Uterus (tissue), 4 donors: Measurements from ENCODE around the gene GPR107. TPM values are rescaled to one million over a fixed set of nuclear protein-coding genes. Genes with fewer than 3 reads are reported as not detected.
"Not testable (repeated sequence)": the region's sequence is repeated elsewhere in the genome, so short reads cannot be mapped to it uniquely, and the experiment has no call there.

Experiments
- DNase-seq, 2 donors: peaks; one replicate each; pipeline ENCODE4 v3.0.0-alpha.2; 2019 to 2020
- H3K27ac ChIP-seq, 2 donors: fragments of 200-600 bp; sonication (generic); 1 replicate in 1 of 2; 2 replicates in 1 of 2; pipeline ENCODE4 v1.5.1; 2016 to 2018
- H3K27me3 ChIP-seq, 2 donors: fragments of 200-600 bp; sonication (generic); one replicate each; pipeline ENCODE4 v1.5.1; 2018 to 2019; ENCODE audit warnings: control low read depth in 1 of 2
- H3K36me3 ChIP-seq, 2 donors: fragments of 200-600 bp; sonication (generic); one replicate each; pipeline ENCODE4 v1.5.1; 2019; ENCODE audit warnings: control low read depth in 1 of 2
- H3K4me1 ChIP-seq, 2 donors: fragments of 200-600 bp; sonication (generic); one replicate each; pipeline ENCODE4 v1.5.1; 2018 to 2019; ENCODE audit warnings: control low read depth in 1 of 2
- H3K4me3 ChIP-seq, 2 donors: fragments of 200-600 bp; sonication (generic); 1 replicate in 1 of 2; 2 replicates in 1 of 2; pipeline ENCODE4 v1.5.1; 2018 to 2019; ENCODE audit warnings: mild to moderate bottlenecking in 1 of 2
- H3K9me3 ChIP-seq, 2 donors: fragments of 200-600 bp; sonication (generic); one replicate each; pipeline ENCODE4 v1.5.1; 2019; ENCODE audit warnings: control low read depth in 1 of 2
- POLR2A ChIP-seq, 2 donors: fragments of 450-650 bp; IDR thresholded peaks; one replicate each; pipeline ENCODE4 v1.6.1; 2016; ENCODE audit warnings: antibody characterized with exemption in 2 of 2, mild to moderate bottlenecking in 1 of 2, moderate library complexity in 1 of 2
- intact Hi-C: fragments of 100-400 bp; cut with DNase I; formaldehyde crosslinking; loops from one replicate; pipeline ENCODE4 v1.15.1; 2023; ENCODE audit warnings: low total_unique reads
- total RNA-seq, 4 donors: library from RNA; depleted of rRNA in 3 of 4; stranded (reverse); fragments of >200 nt in 3 of 4; gene quantifications; one replicate each; pipeline versions ENCODE4 v1.1.0 to v1.2.4, GENCODE V29; 2014 to 2023
- TF ChIP-seq, protein P1 (sequence below), 4 experiments: fragments of 200-600 bp in 2 of 4; fragments of 450-650 bp in 2 of 4; sonication (generic) in 2 of 4; IDR thresholded peaks; one replicate each; pipeline ENCODE4 v1.5.1; 2016 to 2019; ENCODE audit warnings: antibody characterized with exemption in 4 of 4, mild to moderate bottlenecking in 2 of 4, moderate library complexity in 1 of 4
- donor health status: DM: yes; HTN: yes; CAD: no.

The GPR107 gene
- 10 to 100 TPM; 10.8 to 41.5 (median 26.7) TPM for total RNA-seq

DNA sequence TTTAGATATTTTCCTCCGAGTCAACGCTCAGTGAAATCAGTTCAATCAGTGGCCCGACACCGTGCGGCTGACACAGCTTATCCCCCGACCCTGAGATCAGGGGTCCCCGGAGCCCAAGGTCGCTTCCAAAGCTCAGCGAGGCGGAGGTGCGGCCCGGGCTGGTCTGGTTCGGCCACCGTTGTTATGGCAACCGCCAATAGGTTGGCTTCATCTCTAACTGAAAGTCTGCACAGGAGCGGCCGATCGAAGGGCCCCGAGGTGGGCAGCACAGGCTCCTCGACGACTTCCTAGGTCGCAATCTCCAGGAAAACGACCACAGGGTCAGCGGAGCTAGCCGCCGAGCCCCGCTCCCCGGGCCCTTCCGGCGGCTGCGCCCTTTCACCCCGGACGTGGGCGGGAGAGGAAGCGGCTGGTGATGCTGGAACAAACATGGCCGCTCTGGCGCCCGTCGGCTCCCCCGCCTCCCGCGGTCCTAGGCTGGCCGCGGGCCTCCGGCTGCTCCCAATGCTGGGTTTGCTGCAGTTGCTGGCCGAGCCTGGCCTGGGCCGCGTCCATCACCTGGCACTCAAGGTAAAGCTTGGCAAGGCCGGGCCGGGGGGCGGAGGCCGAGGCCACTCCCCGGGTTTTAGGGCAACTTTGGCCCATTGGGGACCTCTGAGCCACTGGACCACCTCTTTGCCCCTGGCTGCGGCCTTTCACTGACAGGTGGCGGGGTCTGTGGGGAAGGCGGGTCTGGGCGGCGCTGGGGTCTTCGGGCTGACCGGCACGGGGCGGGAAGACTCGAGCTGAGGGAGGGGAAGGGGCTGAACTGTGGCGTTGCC, at the start of gene GPR107:
GPR107 (plus strand) TSS at position 403 of the 821 bp plus-strand sequence; CDS start at position 430, 27 bp downstream.
- no peaks in the 10 kb centered on the region for H3K36me3 ChIP-seq
- intact Hi-C loops, result loop anchor here (5.0 kb wide), 1 partner anchor 166 kb away; no protein-coding TSS in a partner anchor
- H3K9me3 ChIP-seq, result no peaks in the 10 kb centered on the region
- peak; percentile 50 to 69 for TF ChIP-seq POLR2A (IDR thresholded peaks at IDR 0.05)
- TF ChIP-seq, protein P1, sequence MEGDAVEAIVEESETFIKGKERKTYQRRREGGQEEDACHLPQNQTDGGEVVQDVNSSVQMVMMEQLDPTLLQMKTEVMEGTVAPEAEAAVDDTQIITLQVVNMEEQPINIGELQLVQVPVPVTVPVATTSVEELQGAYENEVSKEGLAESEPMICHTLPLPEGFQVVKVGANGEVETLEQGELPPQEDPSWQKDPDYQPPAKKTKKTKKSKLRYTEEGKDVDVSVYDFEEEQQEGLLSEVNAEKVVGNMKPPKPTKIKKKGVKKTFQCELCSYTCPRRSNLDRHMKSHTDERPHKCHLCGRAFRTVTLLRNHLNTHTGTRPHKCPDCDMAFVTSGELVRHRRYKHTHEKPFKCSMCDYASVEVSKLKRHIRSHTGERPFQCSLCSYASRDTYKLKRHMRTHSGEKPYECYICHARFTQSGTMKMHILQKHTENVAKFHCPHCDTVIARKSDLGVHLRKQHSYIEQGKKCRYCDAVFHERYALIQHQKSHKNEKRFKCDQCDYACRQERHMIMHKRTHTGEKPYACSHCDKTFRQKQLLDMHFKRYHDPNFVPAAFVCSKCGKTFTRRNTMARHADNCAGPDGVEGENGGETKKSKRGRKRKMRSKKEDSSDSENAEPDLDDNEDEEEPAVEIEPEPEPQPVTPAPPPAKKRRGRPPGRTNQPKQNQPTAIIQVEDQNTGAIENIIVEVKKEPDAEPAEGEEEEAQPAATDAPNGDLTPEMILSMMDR (IDR thresholded peaks at IDR 0.05), result no peak
- peak within 1 kb of the TSS; percentile 87 to 88 for H3K27ac ChIP-seq
- peaks cover 0 to 6% of the 10 kb centered on the region in 2 donors for H3K4me1 ChIP-seq
- H3K4me3 ChIP-seq, result peak within 1 kb of the TSS; percentile 83 to 93
- DNase-seq, result peak; percentile 72 to 82
- H3K27me3 ChIP-seq, result no peaks in the 10 kb centered on the region

DNA sequence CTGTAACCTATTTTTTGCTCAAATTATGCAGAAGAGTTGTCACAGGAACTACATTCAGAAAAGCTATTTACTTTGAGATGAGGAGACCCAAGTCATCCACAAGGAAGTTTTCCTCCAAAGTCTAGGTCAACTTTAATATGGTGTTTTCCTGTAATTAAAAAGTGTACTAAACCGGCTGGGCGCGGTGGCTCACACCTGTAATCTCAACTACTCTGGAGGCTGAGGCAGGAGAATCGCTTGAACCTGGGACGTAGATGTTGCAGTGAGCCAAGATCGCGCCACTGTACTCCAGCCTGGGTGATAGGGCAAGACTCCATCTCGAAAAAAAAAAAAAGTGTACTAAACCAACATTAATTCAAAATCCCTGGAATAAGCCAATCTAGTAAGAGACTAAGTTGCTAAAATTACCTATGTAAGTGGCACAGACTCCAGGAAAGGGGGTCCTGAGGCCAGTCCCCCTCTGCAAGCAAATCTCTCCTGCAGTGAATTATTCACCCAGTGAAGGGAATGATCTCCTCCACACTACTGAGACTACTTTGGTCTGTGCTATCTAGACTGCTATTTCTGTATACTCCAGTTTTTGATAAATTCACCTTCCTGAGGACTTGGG, 49.7 kb upstream of the GPR107 start:
- no peak for DNase-seq
- intact Hi-C loops, result no loop called here

DNA sequence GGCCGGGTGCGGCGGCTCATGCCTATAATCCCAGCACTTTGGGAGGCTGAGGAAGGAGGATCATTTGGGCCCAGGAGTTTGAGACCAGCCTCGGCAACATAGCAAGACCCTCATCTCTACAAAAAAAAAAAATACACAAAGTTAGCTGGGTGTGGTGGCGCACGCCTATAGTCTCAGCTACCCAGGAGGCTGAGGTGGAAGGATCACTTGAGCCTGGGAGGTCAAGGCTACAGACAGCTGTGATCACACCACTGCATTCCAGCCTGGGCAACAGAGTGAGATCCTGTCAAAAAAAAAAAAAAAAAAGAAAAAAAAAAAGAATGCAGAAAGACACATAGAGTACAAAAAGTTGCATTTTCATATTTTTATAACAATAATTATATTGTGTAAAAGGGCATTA, 46.8 kb upstream of the GPR107 start:
- not testable (repeated sequence) for H3K27me3 ChIP-seq

More for the DNA sequence above, 49.7 kb upstream of the GPR107 start:
- H3K4me3 ChIP-seq, result no peak overlapping the region
- TF ChIP-seq POLR2A (IDR thresholded peaks at IDR 0.05), result no peak
- no peaks in the 10 kb centered on the region for H3K4me1 ChIP-seq
- H3K27me3 ChIP-seq, result no peaks in the 10 kb centered on the region
- H3K36me3 ChIP-seq, result no peaks in the 10 kb centered on the region
- no peaks in the 10 kb centered on the region for H3K9me3 ChIP-seq
- H3K27ac ChIP-seq, result no peak overlapping the region

DNA sequence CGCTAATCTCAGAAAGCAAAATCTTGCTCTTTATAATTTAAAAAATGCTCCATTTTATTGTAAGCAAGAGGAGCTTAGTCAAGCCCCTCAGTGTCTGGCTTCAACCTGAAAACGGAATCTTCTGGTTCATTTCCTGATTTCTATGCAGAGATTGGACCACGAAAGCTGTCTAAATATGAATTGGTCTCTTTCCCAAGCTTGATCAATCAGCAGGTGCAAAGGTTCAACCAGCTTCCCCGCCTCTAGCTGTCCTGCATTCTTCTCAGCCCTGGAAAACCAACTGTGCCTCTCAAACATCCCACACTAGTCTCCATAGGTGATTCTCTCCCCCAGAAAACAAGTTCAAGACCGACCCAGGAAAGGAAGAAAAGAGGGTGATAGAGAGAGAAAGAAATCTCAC, 45.2 kb upstream of the GPR107 start:
- Histone ChIP-seq H3K27me3 (no peaks in the 10 kb centered on the region), H3K9me3 (no peaks in the 10 kb centered on the region), H3K4me1 (peaks cover 0 to 3% of the 10 kb centered on the region in 2 donors), H3K36me3 (no peaks in the 10 kb centered on the region), H3K27ac (peak overlapping the region in 1 of 2 donors; percentile 61), H3K4me3 (no peak overlapping the region)
- intact Hi-C loops, result no loop called here
- DNase-seq, result no peak
- no peak for TF ChIP-seq POLR2A (IDR thresholded peaks at IDR 0.05)
- TF ChIP-seq, protein P1 (IDR thresholded peaks at IDR 0.05), result no peak

More for the DNA sequence above, 46.8 kb upstream of the GPR107 start:
- intact Hi-C loops, H3K9me3 ChIP-seq, H3K4me3 ChIP-seq, H3K36me3 ChIP-seq, H3K4me1 ChIP-seq, DNase-seq: not testable (repeated sequence)
- peak overlapping the region; percentile 58 to 61 for H3K27ac ChIP-seq

DNA sequence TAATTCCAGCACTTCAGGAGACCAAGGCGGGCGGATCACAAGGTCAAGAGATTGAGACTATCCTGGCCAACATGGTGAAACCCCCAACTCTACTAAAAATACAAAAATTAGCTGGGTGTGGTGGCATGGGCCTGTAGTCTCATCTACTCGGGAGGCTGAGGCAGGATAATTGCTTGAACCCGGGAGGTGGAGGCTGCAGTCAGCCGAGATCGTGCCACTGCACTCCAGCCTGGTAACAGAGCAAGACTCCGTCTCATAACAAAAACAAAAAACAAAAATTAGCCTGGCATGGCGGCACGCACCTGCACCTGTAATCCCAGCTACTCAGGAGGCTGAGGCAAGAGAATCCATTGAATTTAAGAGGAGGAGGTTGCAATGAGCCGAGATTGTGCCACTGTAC, 44.2 kb upstream of the GPR107 start:
- H3K9me3 ChIP-seq, intact Hi-C loops, DNase-seq, H3K4me1 ChIP-seq, H3K27ac ChIP-seq, H3K27me3 ChIP-seq, H3K4me3 ChIP-seq, H3K36me3 ChIP-seq: not testable (repeated sequence)

DNA sequence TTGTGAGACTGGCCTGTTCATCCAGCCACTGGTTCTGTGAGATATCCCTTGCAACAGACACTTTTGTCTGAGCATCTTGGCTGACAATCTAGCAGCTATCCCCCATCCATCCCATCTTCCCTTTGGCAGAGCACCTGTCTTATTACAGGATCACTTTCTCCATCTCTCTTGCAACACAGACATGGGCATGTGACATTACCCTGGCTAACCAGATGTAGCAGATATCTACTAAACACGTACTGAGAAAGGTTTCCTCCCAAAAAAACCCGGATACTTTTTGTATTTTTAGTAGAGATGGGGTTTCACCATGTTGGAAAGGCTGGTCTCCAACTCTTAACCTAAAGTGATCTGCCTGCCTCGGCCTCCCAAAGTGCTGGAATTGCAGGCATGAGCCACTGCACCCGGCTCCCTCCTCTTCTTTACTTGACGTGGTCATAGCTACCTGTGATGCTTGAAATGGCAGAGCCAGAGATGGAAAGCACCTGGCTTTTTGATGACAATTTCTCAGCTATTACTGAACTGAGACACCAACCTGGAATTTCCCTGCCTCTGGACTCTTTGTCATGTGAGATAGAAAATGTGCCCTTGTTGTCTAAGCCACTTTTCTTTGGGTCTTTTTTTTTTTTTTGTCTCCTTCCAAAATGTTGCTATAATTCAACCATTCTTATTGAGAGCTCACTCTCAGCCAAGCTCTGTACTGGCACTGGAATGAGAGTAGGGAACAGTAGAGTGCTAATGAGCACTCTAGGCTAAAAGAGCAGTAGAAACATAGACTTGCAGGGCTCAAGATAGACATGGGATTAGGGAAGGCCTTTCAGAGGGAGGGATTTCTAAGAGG, 43.3 kb upstream of the GPR107 start:
- Histone ChIP-seq H3K27ac (peak overlapping the region in 1 of 2 donors; percentile 17), H3K4me1 (peaks cover 0 to 3% of the 10 kb centered on the region in 2 donors), H3K27me3 (no peaks in the 10 kb centered on the region), H3K9me3 (no peaks in the 10 kb centered on the region), H3K36me3 (no peaks in the 10 kb centered on the region), H3K4me3 (no peak overlapping the region)
- no peak for DNase-seq
- intact Hi-C loops, result no loop called here
- TF ChIP-seq, protein P1 (IDR thresholded peaks at IDR 0.05), result no peak
- no peak for TF ChIP-seq POLR2A (IDR thresholded peaks at IDR 0.05)
